ENCODE data around the gene GCKR. TPM values are rescaled to one million over a fixed set of nuclear protein-coding genes. Genes with fewer than 3 reads are reported as not detected.
"Not testable (repeated sequence)": the region's sequence is repeated elsewhere in the genome, so short reads cannot be mapped to it uniquely, and the experiment has no call there.

Gene GCKR
- total RNA-seq, 1 experiment from 2014 or later, result not detected

DNA sequence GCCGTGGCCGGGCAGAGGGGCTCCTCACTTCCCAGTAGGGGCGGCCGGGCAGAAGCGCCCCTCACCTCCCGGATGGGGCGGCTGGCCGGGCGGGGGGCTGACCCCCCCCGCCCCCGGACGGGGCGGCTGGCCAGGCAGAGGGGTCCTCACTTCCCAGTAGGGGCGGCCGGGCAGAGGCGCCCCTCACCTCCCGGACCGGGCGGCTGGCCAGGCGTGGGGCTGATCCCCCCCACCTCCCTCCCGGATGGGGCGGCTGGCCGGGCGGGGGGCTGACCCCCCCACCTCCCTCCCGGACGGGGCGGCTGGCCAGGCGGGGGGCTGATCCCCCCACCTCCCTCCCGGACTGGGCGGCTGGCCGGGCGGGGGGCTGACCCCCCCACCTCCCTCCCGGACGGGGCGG, 43.0 kb downstream of the GCKR start:
- DNase-seq (ENCODE audit: low read depth, low spot score); POLR2A ChIA-PET; ATAC-seq; H3K9ac ChIP-seq (ENCODE audit: low read length); CTCF ChIA-PET; H3K79me2 ChIP-seq (ENCODE audit: insufficient read depth, low read length); H3K27ac ChIP-seq (ENCODE audit: low read depth, low read length); RAD21 ChIA-PET (ENCODE audit: low non-redundant PET in 1 of 2, low total read pairs in 2 of 2, uncharacterized antibody in 2 of 2, unreplicated experiment in 2 of 2); H3K4me3 ChIP-seq (replicated peaks in 1 of 2; ENCODE audit: low read depth in 1 of 2, low read length in 2 of 2); H2AFZ ChIP-seq (ENCODE audit: low read depth, low read length, poor library complexity, severe bottlenecking); H3K9me2 ChIP-seq (ENCODE audit: insufficient read depth); H3K36me3 ChIP-seq (ENCODE audit: control insufficient read depth in 1 of 2, insufficient read depth in 2 of 2, low read length in 2 of 2); H3K9me3 ChIP-seq (ENCODE audit: control insufficient read depth in 1 of 2, insufficient read depth in 1 of 2, low read depth in 1 of 2, low read length in 2 of 2); H3K4me2 ChIP-seq (ENCODE audit: low read length); intact Hi-C loops (cut with micrococcal nuclease); H3K27me3 ChIP-seq (ENCODE audit: insufficient read depth, low read length); H4K20me1 ChIP-seq (ENCODE audit: insufficient read depth); BruUV-seq (replicated peaks); H3K4me1 ChIP-seq (ENCODE audit: control insufficient read depth in 1 of 2, insufficient read depth in 2 of 2, low read length in 2 of 2): not testable (repeated sequence)

DNA sequence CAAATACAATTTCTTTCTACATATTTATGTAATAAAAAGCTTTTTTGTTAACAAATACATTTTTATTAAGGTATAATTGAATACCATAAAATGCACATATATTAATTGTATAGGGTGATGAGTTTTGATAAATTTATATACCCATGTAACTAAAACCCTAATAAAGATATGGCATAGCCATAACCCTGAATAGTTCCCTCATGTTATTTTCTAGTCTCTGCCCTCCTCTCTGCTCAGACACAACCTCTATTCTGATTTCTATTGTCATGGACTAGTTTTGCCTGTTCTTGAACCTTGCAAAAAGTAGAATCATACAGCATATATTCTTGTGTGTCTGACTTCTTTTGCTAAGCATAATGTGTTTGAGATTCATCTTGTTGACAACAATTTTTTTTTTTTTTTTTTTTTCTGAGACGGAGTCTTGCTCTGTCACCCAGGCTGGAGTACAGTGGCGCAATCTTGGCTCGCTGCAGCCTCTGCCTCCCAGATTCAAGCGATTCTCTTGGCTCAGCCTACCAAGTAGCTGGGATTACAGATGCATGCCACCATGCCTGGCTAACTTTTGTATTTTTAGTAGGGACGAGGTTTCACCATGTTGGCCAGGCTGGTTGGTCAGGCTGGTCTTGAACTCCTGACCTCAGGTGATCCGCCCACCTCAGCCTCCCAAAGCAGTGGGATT, 47.6 kb downstream of the GCKR start:
- H3K4me2 ChIP-seq (ENCODE audit: low read length), result no peak overlapping the region
- no peaks in the 10 kb centered on the region for H3K9me3 ChIP-seq (ENCODE audit: control insufficient read depth in 1 of 2, insufficient read depth in 1 of 2, low read depth in 1 of 2, low read length in 2 of 2)
- H3K79me2 ChIP-seq (ENCODE audit: insufficient read depth, low read length), result no peaks in the 10 kb centered on the region
- no TSS peak for BruUV-seq (replicated peaks)
- H3K4me1 ChIP-seq (ENCODE audit: control insufficient read depth in 1 of 2, insufficient read depth in 2 of 2, low read length in 2 of 2), result no peaks in the 10 kb centered on the region
- no peak for TF ChIP-seq TCF7L2 (IDR thresholded peaks at IDR 0.05; ENCODE audit: borderline replicate concordance, extremely low read depth, insufficient read depth, insufficient read length)
- TF ChIP-seq, protein P1, sequence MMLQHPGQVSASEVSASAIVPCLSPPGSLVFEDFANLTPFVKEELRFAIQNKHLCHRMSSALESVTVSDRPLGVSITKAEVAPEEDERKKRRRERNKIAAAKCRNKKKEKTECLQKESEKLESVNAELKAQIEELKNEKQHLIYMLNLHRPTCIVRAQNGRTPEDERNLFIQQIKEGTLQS (IDR thresholded peaks at IDR 0.05), result no peak
- TF ChIP-seq, protein P2, sequence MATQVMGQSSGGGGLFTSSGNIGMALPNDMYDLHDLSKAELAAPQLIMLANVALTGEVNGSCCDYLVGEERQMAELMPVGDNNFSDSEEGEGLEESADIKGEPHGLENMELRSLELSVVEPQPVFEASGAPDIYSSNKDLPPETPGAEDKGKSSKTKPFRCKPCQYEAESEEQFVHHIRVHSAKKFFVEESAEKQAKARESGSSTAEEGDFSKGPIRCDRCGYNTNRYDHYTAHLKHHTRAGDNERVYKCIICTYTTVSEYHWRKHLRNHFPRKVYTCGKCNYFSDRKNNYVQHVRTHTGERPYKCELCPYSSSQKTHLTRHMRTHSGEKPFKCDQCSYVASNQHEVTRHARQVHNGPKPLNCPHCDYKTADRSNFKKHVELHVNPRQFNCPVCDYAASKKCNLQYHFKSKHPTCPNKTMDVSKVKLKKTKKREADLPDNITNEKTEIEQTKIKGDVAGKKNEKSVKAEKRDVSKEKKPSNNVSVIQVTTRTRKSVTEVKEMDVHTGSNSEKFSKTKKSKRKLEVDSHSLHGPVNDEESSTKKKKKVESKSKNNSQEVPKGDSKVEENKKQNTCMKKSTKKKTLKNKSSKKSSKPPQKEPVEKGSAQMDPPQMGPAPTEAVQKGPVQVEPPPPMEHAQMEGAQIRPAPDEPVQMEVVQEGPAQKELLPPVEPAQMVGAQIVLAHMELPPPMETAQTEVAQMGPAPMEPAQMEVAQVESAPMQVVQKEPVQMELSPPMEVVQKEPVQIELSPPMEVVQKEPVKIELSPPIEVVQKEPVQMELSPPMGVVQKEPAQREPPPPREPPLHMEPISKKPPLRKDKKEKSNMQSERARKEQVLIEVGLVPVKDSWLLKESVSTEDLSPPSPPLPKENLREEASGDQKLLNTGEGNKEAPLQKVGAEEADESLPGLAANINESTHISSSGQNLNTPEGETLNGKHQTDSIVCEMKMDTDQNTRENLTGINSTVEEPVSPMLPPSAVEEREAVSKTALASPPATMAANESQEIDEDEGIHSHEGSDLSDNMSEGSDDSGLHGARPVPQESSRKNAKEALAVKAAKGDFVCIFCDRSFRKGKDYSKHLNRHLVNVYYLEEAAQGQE (IDR thresholded peaks at IDR 0.05; ENCODE audit: low read depth), result no peak
- no peak for TF ChIP-seq POLR2A (IDR thresholded peaks at IDR 0.05; ENCODE audit: borderline replicate concordance, extremely low read depth, insufficient read depth, insufficient read length)
- ATAC-seq, result no peak
- no peak overlapping the region for H3K4me3 ChIP-seq (replicated peaks in 1 of 2; ENCODE audit: low read depth in 1 of 2, low read length in 2 of 2)
- H3K27ac ChIP-seq (ENCODE audit: low read depth, low read length), result no peak overlapping the region
- DNase-seq (ENCODE audit: low read depth, low spot score), result no peak
- no peak overlapping the region for H3K9ac ChIP-seq (ENCODE audit: low read length)
- H4K20me1 ChIP-seq (ENCODE audit: insufficient read depth), result no peaks in the 10 kb centered on the region
- no peaks in the 10 kb centered on the region for H3K36me3 ChIP-seq (ENCODE audit: control insufficient read depth in 1 of 2, insufficient read depth in 2 of 2, low read length in 2 of 2)
- H3K9me2 ChIP-seq (ENCODE audit: insufficient read depth), result no peaks in the 10 kb centered on the region
- POLR2A ChIA-PET, result no interaction called here
- RAD21 ChIA-PET (ENCODE audit: low non-redundant PET in 1 of 2, low total read pairs in 2 of 2, uncharacterized antibody in 2 of 2, unreplicated experiment in 2 of 2), result no interaction called here
- no peaks in the 10 kb centered on the region for H3K27me3 ChIP-seq (ENCODE audit: insufficient read depth, low read length)
- H2AFZ ChIP-seq (ENCODE audit: low read depth, low read length, poor library complexity, severe bottlenecking), result no peak overlapping the region
- intact Hi-C loops (cut with micrococcal nuclease), result no loop called here
- CTCF ChIA-PET, result no interaction called here

Measured in HCT116 (cell line).